GM23338 (cell line): ENCODE data around the gene GHR. TPM values are rescaled to one million over a fixed set of nuclear protein-coding genes. Genes with fewer than 3 reads are reported as not detected.

ENCODE experiments used
- ETS1 ChIP-seq: IDR thresholded peaks from 2 replicates; pipeline ENCODE4 v1.6.1; 2016; ENCODE audit warnings: antibody characterized with exemption
- polyA plus RNA-seq: library from polyadenylated mRNA; unstranded; fragments of >200 nt; fragmentation: Nextera tagmentation; extraction: Ambion mirVana; gene quantifications from 2 replicates; pipeline ENCODE4 v1.2.1, GENCODE V29; 2016
- total RNA-seq: library from RNA; depleted of rRNA; stranded (reverse); fragments of >200 nt; shearing (Covaris generic); gene quantifications from 2 replicates; pipeline ENCODE4 v1.2.3, GENCODE V29; 2014

The GHR gene
- total and polyA plus RNA-seq, 2 experiments from 2014 or later, result 0.21 to 1.9 TPM

GRCh38 chr5:42770003-42770402 lies 346.8 kb downstream of the GHR start (continued):
- no peak for TF ChIP-seq ETS1
